Stomach (tissue), 4 donors: Measurements from ENCODE around the gene FBXL15.

Experiments used
- CTCF ChIP-seq, 7 experiments: fragments of 450-650 bp in 4 of 7; fragments of 200-600 bp in 3 of 7; sonication (generic) in 3 of 7; IDR thresholded peaks; one replicate each; pipeline ENCODE4 v1.5.1; 2016 to 2019; ENCODE audit warnings: antibody characterized with exemption in 7 of 7, control low read depth in 2 of 7, mild to moderate bottlenecking in 1 of 7
- EP300 ChIP-seq: sonication (generic); formaldehyde crosslinking; IDR thresholded peaks from one replicate; pipeline ENCODE4 v1.6.1; 2017; ENCODE audit warnings: antibody characterized with exemption
- POLR2A ChIP-seq, 4 donors: fragments of 450-650 bp; IDR thresholded peaks; one replicate each; pipeline ENCODE4 v1.6.1; 2016; ENCODE audit warnings: antibody characterized with exemption in 4 of 4, control low read depth in 2 of 4, mild to moderate bottlenecking in 1 of 4, moderate library complexity in 1 of 4
- POLR2AphosphoS5 ChIP-seq, 3 donors: sonication (generic); formaldehyde crosslinking; IDR thresholded peaks; one replicate each; pipeline ENCODE4 v1.6.1; 2016; ENCODE audit warnings: antibody characterized with exemption in 3 of 3

DNA sequence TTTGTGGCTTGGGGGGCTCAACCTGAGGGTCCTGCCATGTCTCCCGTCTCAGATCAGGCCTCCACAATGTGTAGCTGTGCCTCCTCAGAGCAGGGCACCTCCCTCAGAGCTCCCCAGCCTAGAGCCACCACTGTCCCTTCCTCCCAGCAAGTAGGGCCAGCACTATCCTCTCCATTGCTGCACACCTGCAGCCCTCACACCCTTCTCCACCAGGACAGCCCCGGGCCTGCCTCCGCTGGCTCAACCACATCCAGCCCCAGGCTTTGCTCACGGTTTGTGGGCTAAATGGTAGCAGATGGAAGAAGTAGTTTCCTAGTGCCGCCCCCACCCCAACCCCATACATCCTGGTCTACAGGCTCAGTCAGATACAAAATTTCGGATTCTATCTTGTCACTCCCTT, 15.0 kb upstream of the FBXL15 start:
- no peak for TF ChIP-seq POLR2A (IDR thresholded peaks at IDR 0.05)
- TF ChIP-seq CTCF (IDR thresholded peaks at IDR 0.05) = no peak
- TF ChIP-seq POLR2AphosphoS5 (IDR thresholded peaks at IDR 0.05) = no peak
- TF ChIP-seq EP300 = no peak
